ENCODE measurements around the gene ERGIC1.

DNA sequence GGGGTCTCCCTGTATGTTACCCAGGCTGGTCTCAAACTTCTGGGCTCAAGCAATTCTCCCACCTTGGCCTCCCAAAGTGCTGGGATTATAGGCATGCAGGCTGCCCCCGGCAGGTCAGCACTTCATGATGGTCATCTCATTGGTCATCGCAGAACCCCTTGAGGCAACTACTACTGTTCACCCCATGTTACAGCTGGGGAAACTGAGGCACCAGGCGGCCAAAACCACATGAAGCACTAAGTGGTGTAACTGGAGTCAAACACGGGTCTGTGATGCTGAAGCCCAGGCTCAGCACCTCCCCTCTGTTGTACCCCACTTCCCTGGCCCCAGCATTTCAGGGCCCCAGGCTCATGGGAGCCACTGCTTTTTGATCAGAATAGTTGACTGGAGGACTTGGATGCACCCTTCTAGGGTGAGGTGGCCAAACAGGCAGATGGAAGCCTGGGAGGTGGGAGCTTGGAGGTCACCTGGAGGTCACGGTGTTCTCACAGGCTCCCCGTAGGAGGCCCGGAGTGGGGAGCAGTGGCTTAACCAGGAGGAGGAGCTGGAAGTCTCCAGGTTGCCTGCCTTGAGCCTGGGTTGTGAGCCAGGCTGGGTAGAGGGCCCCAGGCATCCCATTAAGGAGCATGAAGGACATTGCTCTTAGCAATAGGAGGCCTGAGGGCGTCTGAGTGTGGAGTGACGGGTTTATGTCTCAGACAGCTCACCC is 67.9 kb downstream of the ERGIC1 start:
- TF ChIP-seq, protein P1, sequence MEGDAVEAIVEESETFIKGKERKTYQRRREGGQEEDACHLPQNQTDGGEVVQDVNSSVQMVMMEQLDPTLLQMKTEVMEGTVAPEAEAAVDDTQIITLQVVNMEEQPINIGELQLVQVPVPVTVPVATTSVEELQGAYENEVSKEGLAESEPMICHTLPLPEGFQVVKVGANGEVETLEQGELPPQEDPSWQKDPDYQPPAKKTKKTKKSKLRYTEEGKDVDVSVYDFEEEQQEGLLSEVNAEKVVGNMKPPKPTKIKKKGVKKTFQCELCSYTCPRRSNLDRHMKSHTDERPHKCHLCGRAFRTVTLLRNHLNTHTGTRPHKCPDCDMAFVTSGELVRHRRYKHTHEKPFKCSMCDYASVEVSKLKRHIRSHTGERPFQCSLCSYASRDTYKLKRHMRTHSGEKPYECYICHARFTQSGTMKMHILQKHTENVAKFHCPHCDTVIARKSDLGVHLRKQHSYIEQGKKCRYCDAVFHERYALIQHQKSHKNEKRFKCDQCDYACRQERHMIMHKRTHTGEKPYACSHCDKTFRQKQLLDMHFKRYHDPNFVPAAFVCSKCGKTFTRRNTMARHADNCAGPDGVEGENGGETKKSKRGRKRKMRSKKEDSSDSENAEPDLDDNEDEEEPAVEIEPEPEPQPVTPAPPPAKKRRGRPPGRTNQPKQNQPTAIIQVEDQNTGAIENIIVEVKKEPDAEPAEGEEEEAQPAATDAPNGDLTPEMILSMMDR (IDR thresholded peaks at IDR 0.05; ENCODE audit: low read length) = no peak
- TF ChIP-seq EZH2 (optimal IDR thresholded peaks at IDR 0.05; ENCODE audit: low read depth, low read length) = no peak
